HepG2 (cell line): Measurements from ENCODE around the gene ALDH3B1. TPM values are rescaled to one million over a fixed set of nuclear protein-coding genes. Genes with fewer than 3 reads are reported as not detected.

Experiments used
- HNF4G ChIP-seq, 2 experiments: sonication (generic) in 1 of 2; formaldehyde crosslinking in 1 of 2; IDR thresholded peaks; 2 replicates each; pipeline versions ENCODE4 v1.4.0 to v1.6.1; 2011 to 2020; ENCODE audit warnings: borderline replicate concordance in 2 of 2, low read depth in 2 of 2, mild to moderate bottlenecking in 2 of 2, low read length in 1 of 2, missing genetic modification reagents in 1 of 2, moderate library complexity in 1 of 2
- KAT2B ChIP-seq: fragments of 150-350 bp; IDR thresholded peaks from 2 replicates; pipeline ENCODE4 v1.6.1; 2014; ENCODE audit warnings: low read depth, low read length, borderline replicate concordance
- MXI1 ChIP-seq: IDR thresholded peaks from 3 replicates; pipeline ENCODE4 v1.6.1; 2012; ENCODE audit warnings: low read depth, low read length, inconsistent platforms, borderline replicate concordance
- NR2F6 ChIP-seq, 2 experiments: IDR thresholded peaks; 2 replicates each; pipeline ENCODE4 v1.6.1; 2016; ENCODE audit warnings: antibody characterized with exemption in 1 of 2, mild to moderate bottlenecking in 1 of 2
- ONECUT2 ChIP-seq: sonication (generic); formaldehyde crosslinking; IDR thresholded peaks from 2 replicates; pipeline ENCODE4 v1.4.0; 2020; ENCODE audit warnings: missing genetic modification reagents
- RAD21 ChIP-seq: fragments of 450-650 bp; formaldehyde crosslinking; IDR thresholded peaks from 2 replicates; pipeline ENCODE4 v1.5.0; 2020; ENCODE audit warnings: mild to moderate bottlenecking
- SALL1 ChIP-seq: sonication (generic); formaldehyde crosslinking; IDR thresholded peaks from 2 replicates; pipeline ENCODE4 v1.8.0; 2022; ENCODE audit warnings: mild to moderate bottlenecking, missing genetic modification reagents
- SAP130 ChIP-seq: IDR thresholded peaks from 2 replicates; pipeline ENCODE4 v1.6.1; 2016; ENCODE audit warnings: low read depth
- TBL1XR1 ChIP-seq: fragments of 150-350 bp; IDR thresholded peaks from 2 replicates; pipeline ENCODE4 v1.6.1; 2014; ENCODE audit warnings: borderline replicate concordance, low read length; ENCODE audit not compliant: partially characterized antibody
- THRA ChIP-seq: sonication (generic); formaldehyde crosslinking; IDR thresholded peaks from 2 replicates; pipeline ENCODE4 v1.4.0; 2020; ENCODE audit warnings: missing genetic modification reagents, borderline replicate concordance
- ZBTB20 ChIP-seq: sonication (generic); formaldehyde crosslinking; IDR thresholded peaks from 2 replicates; pipeline ENCODE4 v1.8.1; 2023; ENCODE audit warnings: missing genetic modification reagents, low read depth, mild to moderate bottlenecking, borderline replicate concordance
- ZNF337 ChIP-seq: sonication (generic); formaldehyde crosslinking; IDR thresholded peaks from 2 replicates; pipeline ENCODE4 v1.5.1; 2020; ENCODE audit warnings: missing genetic modification reagents, low read depth, mild to moderate bottlenecking, borderline replicate concordance
- ZNF367 ChIP-seq: sonication (generic); formaldehyde crosslinking; IDR thresholded peaks from 2 replicates; pipeline ENCODE4 v1.4.0; 2020; ENCODE audit warnings: missing genetic modification reagents, borderline replicate concordance
- ZNF510 ChIP-seq: sonication (generic); formaldehyde crosslinking; IDR thresholded peaks from 2 replicates; pipeline ENCODE4 v1.4.0; 2020; ENCODE audit warnings: low read depth, mild to moderate bottlenecking, missing genetic modification reagents
- ZNF558 ChIP-seq: sonication (generic); formaldehyde crosslinking; IDR thresholded peaks from 2 replicates; pipeline ENCODE4 v1.9.0; 2022; ENCODE audit warnings: mild to moderate bottlenecking, missing genetic modification reagents, borderline replicate concordance
- ZSCAN20 ChIP-seq: sonication (generic); formaldehyde crosslinking; IDR thresholded peaks from 2 replicates; pipeline ENCODE4 v1.4.0; 2020; ENCODE audit warnings: missing genetic modification reagents, mild to moderate bottlenecking, borderline replicate concordance
- ZSCAN25 ChIP-seq: sonication (generic); formaldehyde crosslinking; IDR thresholded peaks from 2 replicates; pipeline ENCODE4 v1.8.0; 2022; ENCODE audit warnings: mild to moderate bottlenecking, missing genetic modification reagents
- polyA plus RNA-seq, 8 experiments: library from polyadenylated mRNA; depleted of rRNA in 3 of 8; stranded (reverse) in 7 of 8; unstranded in 1 of 8; fragments of >200 nt; fragmentation: Illumina TruSeq in 4 of 8; extraction: Trizol in 4 of 8; gene quantifications; 2 replicates each; pipeline versions ENCODE4 v1.2.1 to v1.2.3, GENCODE V29; 2011 to 2016; ENCODE audit warnings: low read depth in 4 of 8, missing spikeins in 1 of 8, mixed read lengths in 1 of 8; ENCODE audit not compliant: insufficient read depth in 1 of 8
- total RNA-seq, 5 experiments: library from RNA; depleted of rRNA; stranded (reverse); fragments of >200 nt; fragmentation: Illumina TruSeq; extraction: Trizol; gene quantifications; 2 replicates each; pipeline ENCODE4 v1.2.3, GENCODE V29; 2016; ENCODE audit warnings: low read depth in 1 of 5
- TF ChIP-seq, protein P1 (sequence below): sonication (generic); formaldehyde crosslinking; IDR thresholded peaks from 2 replicates; pipeline ENCODE4 v1.4.0; 2020; ENCODE audit warnings: mild to moderate bottlenecking, missing genetic modification reagents
- TF ChIP-seq, protein P2 (sequence below): sonication (generic); formaldehyde crosslinking; IDR thresholded peaks from 2 replicates; pipeline ENCODE4 v1.4.0; 2020; ENCODE audit warnings: missing genetic modification reagents

ALDH3B1 gene
- total and polyA plus RNA-seq, 2 of the 13 experiments (the other 11 are each of a cell fraction or from before 2014, with no cell fraction given): 4.0 to 6.7 TPM

- TF ChIP-seq ZNF510 (no peak), ZNF337 (CRISPR knock-in tag) (no peak), SAP130 (CRISPR knock-in tag) (peak; percentile 93), ZNF367 (CRISPR knock-in tag) (no peak; the same call in 1 of the 2 replicates), NR2F6 (IDR thresholded peaks at IDR 0.05) (no peak), NR2F6 (CRISPR knock-in tag; IDR thresholded peaks at IDR 0.05) (no peak), HNF4G (IDR thresholded peaks at IDR 0.05; ENCODE audit: borderline replicate concordance, low read depth, low read length) (no peak), HNF4G (CRISPR knock-in tag; IDR thresholded peaks at IDR 0.05; ENCODE audit: borderline replicate concordance, low read depth) (no peak), ONECUT2 (CRISPR knock-in tag) (no peak), ZBTB20 (CRISPR knock-in tag) (no peak), MXI1 (peak; percentile 84; the same call in 1 of the 3 replicates), RAD21 (CRISPR knock-in tag) (0 out of 2 replicates have a peak, but pooled peaks have one; percentile 16), ZSCAN25 (CRISPR knock-in tag) (peak; percentile 51; the same call in 1 of the 2 replicates), ZSCAN20 (CRISPR knock-in tag) (no peak), TBL1XR1 (no peak), ZNF558 (CRISPR knock-in tag) (no peak), THRA (CRISPR knock-in tag) (no peak), SALL1 (CRISPR knock-in tag) (peak; percentile 48), KAT2B (no peak)
- TF ChIP-seq, protein P1, sequence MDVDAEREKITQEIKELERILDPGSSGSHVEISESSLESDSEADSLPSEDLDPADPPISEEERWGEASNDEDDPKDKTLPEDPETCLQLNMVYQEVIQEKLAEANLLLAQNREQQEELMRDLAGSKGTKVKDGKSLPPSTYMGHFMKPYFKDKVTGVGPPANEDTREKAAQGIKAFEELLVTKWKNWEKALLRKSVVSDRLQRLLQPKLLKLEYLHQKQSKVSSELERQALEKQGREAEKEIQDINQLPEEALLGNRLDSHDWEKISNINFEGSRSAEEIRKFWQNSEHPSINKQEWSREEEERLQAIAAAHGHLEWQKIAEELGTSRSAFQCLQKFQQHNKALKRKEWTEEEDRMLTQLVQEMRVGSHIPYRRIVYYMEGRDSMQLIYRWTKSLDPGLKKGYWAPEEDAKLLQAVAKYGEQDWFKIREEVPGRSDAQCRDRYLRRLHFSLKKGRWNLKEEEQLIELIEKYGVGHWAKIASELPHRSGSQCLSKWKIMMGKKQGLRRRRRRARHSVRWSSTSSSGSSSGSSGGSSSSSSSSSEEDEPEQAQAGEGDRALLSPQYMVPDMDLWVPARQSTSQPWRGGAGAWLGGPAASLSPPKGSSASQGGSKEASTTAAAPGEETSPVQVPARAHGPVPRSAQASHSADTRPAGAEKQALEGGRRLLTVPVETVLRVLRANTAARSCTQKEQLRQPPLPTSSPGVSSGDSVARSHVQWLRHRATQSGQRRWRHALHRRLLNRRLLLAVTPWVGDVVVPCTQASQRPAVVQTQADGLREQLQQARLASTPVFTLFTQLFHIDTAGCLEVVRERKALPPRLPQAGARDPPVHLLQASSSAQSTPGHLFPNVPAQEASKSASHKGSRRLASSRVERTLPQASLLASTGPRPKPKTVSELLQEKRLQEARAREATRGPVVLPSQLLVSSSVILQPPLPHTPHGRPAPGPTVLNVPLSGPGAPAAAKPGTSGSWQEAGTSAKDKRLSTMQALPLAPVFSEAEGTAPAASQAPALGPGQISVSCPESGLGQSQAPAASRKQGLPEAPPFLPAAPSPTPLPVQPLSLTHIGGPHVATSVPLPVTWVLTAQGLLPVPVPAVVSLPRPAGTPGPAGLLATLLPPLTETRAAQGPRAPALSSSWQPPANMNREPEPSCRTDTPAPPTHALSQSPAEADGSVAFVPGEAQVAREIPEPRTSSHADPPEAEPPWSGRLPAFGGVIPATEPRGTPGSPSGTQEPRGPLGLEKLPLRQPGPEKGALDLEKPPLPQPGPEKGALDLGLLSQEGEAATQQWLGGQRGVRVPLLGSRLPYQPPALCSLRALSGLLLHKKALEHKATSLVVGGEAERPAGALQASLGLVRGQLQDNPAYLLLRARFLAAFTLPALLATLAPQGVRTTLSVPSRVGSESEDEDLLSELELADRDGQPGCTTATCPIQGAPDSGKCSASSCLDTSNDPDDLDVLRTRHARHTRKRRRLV (CRISPR knock-in tag): no peak
- TF ChIP-seq, protein P2, sequence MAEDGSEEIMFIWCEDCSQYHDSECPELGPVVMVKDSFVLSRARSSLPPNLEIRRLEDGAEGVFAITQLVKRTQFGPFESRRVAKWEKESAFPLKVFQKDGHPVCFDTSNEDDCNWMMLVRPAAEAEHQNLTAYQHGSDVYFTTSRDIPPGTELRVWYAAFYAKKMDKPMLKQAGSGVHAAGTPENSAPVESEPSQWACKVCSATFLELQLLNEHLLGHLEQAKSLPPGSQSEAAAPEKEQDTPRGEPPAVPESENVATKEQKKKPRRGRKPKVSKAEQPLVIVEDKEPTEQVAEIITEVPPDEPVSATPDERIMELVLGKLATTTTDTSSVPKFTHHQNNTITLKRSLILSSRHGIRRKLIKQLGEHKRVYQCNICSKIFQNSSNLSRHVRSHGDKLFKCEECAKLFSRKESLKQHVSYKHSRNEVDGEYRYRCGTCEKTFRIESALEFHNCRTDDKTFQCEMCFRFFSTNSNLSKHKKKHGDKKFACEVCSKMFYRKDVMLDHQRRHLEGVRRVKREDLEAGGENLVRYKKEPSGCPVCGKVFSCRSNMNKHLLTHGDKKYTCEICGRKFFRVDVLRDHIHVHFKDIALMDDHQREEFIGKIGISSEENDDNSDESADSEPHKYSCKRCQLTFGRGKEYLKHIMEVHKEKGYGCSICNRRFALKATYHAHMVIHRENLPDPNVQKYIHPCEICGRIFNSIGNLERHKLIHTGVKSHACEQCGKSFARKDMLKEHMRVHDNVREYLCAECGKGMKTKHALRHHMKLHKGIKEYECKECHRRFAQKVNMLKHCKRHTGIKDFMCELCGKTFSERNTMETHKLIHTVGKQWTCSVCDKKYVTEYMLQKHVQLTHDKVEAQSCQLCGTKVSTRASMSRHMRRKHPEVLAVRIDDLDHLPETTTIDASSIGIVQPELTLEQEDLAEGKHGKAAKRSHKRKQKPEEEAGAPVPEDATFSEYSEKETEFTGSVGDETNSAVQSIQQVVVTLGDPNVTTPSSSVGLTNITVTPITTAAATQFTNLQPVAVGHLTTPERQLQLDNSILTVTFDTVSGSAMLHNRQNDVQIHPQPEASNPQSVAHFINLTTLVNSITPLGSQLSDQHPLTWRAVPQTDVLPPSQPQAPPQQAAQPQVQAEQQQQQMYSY: no peak
Observed at GRCh38 chr11:68003846-68004550, 6.1 kb upstream of the ALDH3B1 start, which contains the start of gene UNC93B1 (continued).
